ENCODE data around the gene TBC1D17.

Gene TBC1D17

DNA sequence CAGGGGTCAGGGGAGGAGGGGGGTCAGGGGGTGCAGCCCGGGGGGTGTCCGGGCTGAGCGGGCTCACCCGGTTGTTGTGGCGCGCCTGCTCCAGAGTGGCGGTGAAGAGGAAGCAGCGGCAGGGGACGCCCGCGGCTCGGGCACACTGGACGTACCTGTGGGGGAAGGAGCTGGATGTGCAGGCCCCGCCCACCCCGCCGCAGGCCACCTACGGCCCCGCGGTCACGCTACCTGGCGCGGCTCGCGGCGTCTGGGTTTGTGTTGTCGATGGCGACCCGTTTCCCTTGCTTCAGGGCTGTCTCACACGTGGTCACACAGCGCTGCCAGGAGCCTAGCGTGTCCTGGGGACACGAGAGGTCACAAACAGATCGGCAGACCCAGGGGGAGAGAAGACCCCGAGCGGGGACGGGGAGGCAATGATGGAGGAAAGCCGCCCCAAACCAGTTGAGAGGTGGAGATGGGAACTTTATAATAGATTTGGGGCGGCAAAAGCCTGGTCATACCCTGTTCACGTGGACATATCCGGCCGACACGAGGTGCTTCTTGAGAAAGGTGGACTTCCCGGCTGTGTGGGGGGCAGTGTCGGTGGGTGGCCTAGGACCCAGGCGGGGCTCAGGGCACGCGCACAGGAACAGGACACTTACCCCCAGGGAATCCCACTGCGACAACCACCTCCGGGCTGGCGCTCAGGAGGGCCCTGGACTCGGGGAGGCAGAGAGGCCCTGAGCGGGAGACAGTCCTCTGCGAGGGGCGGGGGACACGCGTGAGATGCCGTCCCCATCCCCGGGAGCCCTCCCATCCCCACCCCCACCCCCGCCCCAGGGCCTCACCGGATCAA lies 15.7 kb upstream of the TBC1D17 start:
- DNase-seq (ENCODE audit: low spot score), result no peak

- no peak for DNase-seq (ENCODE audit: low spot score)
Measured at GRCh38 chr19:49862391-49863253, 14.9 kb upstream of the TBC1D17 start.

DNA sequence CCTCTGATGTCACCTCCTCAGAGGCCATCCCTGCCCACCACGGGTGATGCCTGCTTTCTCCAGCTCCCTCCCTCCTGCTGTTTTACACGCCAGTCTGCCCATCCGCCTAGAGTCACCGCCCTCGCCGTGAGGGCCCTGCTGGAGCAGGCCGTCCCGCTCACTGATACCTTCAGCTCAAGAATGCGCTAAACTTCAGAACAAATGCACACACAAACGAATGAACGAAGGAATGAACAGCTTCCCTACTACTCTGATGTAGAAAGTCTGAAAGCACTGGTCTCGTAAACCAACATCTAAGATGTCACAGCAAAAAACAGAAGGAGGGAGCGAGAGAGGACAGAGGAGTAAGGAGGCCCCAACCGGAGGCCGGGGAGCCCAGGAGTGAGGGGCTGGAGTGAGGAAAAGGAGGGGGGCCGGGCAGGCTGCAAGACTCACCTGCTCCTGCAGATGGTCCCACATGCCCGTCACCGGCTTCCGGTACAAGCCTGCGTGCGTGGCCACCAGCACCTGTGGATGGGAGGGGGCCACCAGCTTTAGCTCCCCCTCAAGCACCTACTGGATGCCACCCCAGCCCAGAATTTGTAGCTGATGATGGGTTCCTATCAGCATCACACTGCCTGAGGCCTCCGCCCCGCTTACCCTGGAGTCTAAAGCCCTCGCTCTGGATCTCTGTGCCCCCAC lies 14.1 kb upstream of the TBC1D17 start:
- no peak for DNase-seq (ENCODE audit: low spot score)

GRCh38 chr19:49863935-49864320 lies 13.6 kb upstream of the TBC1D17 start:
- no peak for DNase-seq (ENCODE audit: low spot score)

DNA sequence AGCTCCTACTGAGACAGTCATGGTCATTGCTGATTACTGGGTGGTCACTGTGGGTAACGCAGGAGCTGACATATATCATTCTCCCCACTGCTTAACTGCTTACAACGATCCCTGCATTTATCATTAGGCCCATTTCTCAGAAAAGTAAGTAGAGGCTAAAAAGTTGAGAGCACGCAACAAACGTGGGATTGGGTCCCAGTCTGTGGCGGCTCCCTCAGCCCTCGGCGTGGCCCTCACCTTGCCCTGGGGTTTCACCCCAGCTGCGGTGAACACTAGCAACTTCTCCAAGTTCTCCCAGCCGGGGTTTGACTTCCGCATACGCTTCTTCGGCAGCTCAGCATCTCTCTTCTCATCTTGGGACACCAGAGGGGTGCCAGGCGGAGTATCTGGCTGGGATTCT lies 12.6 kb upstream of the TBC1D17 start:
- DNase-seq (ENCODE audit: low spot score), result no peak

DNA sequence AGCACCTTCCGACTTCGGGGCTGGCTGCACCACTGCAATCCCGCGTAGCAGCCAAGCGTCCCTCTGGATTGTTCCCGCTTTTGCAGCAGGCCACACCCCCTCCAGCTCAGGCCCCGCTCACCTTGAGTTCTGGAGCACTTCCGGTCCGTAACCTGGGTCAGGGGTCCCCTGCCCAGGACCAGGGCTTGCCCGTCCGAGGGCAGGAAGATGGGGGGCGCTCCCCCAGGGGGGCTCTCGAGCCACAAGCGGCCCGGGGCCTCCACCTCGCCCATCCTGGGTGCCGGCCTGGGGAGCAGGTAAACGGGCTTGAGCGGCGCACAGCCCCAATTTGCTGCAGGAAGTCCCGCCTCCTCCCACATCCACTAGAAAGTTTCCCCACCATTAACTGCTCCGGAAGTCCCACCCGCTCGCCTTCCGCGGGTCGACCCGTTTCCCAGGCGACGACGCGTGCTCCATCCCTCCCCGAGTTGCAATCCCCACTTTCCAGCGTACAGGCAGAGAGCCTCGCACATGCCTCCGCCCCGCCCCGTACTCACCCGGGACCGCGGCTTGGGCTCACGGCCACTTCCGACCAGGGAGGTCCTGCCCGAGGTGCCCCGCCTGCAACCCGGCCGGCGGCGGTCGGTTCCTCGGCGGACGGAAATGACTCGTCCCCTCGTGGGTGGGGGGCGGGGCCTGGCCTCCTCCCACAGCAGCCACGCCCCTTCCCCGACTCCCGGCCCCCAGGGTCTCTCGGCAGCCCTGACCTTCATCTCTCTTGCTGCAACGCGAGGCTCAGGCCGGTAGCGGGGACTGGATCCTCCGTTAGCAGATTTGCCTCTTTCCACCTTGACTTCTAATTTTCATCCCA lies 10.3 kb upstream of the TBC1D17 start, which contains the start of gene PNKP:
Gene PNKP, minus strand, starts transcription at position 644 of the 850 bp plus-strand sequence. Its CDS starts 372 bp downstream, at position 272.
- DNase-seq (ENCODE audit: low spot score), result peak; percentile 91

GRCh38 chr19:49869009-49869483 lies 8.5 kb upstream of the TBC1D17 start:
- no peak for DNase-seq (ENCODE audit: low spot score)

GRCh38 chr19:49869484-49870308 lies 7.8 kb upstream of the TBC1D17 start:
- DNase-seq (ENCODE audit: low spot score), result peak; percentile 100

DNA sequence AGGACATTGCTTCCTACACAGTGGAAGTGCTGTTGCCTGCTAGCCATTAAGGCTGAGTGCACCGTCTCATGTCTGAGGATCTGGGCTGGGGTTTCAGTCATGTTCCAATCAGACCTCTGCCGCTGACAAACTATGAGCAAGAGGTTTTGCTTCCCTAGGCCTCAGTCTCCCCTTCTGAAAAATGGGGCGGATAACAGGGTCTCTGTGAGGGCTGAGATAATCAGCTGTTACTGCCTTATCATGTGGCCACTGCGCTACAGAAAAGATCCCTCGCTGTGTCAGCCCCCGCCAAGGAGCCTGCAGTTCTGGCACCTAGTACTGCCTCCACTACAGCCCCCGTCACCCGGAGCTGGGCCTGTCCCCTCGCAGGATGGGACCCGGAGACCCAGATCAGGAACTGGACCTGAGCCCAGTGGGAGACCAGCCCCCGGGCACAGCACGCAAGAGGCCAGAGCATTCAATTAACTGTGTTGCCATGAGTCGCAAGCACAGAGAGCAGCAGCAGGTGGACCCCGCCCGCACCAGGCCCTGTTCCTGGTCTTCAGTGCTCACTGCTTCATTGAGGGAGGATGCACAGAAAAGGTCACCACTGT lies 7.1 kb upstream of the TBC1D17 start:
- no peak for DNase-seq (ENCODE audit: low spot score)

- no peak for DNase-seq (ENCODE audit: low spot score)
Measured at GRCh38 chr19:49871349-49871985, 6.0 kb upstream of the TBC1D17 start.

GRCh38 chr19:49872245-49873128 lies 5.0 kb upstream of the TBC1D17 start:
- no peak for DNase-seq (ENCODE audit: low spot score)

DNA sequence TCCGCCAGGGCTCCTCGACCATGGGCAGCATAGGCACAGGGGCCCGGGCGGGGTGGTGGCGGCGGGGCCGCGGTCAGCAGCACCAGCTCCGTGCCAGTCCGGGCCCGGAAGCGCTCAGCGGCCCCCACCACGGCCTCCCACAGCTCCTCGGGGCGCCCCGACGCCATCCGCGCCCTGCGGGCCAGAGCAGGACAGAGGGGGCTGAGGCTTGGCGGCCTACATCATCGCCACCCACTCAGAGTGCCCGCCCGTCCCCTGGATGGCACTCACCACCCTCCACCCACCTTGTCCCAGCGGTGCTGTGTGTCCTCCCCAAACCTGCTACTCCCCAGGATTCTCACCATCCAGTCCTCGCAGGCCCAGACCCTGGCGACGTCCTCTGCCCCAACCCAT lies 4.4 kb upstream of the TBC1D17 start:
- no peak for DNase-seq (ENCODE audit: low spot score)

- no peak for DNase-seq (ENCODE audit: low spot score)
Measured at GRCh38 chr19:49873834-49874233, 3.7 kb upstream of the TBC1D17 start.

DNA sequence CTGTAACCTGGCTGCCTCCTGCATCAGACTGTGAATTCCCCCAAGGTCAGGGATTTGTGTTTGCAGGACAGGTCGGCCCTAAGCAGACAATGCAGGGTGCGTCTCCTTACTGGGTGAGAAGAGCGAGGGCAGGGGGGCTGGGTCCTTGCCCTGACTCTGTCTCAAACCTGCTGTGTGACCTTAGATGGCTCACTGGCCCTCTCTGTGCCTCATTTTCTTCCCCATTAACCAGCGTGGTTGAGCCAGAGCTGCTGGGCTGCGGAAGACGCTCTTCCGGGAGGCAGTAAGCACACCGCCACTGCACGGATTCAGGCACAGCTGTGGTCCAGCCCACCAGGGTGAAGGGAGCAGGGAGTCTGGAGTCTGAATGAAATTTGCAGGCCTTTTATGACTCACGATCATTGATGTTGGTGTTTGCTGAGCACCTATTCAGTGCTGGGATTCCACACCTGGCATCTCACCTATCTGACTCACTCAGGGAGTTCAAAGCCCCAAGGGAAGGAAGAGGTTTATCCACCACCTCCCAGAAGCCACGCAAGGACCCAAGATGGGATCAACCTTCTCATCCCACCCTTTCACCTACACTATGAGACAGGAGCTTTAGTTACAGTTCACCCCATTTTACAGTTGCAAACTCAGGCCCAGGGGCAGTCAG lies 2.9 kb upstream of the TBC1D17 start:
- no peak for DNase-seq (ENCODE audit: low spot score)

DNA sequence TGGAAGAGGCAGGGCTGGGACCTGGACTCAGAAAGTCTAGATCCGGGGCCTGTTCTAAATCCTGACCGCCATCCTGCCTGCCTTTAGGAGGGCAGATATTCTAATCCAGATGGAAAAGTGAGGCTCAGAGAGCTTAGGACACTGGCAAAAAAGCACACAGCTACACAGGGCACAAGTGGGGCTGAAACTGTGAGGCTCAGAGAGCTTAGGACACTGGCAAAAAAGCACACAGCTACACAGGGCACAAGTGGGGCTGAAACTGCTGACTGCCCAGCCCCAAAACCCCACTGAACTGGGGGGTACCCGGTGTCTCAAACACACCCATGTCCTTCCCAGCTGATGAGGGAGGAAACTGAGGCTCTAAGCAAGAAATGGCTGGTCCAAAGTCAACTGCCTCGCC lies 2.3 kb upstream of the TBC1D17 start:
- DNase-seq (ENCODE audit: low spot score), result no peak

DNA sequence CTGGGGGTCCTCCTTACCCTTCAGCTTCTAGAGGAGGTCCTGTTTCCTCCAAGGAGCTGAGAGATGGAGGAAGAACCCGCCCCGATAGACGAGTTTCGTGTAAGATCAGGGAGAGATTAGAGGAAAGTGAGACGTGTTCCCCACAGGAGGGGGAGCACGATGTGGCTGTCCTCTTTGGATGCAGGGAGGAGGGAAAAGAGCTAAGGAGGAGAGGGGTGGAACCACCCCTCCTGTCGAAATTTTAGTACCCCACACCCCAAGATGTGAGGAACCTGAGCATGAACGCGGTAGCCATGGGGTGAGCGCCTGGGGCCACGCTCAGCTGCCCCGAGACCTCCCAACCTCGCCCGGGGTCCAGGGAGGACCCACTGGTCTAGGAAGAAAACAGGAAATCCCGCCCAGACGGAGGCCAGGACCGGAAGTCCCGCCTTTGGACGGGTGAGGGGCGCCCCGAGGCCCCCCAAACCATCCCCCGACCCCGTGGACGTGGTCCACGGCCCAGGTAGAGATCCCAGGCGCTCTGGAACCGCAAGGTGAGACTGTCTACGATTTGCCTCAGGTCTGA lies 1.6 kb upstream of the TBC1D17 start:
- DNase-seq (ENCODE audit: low spot score), result no peak

DNA sequence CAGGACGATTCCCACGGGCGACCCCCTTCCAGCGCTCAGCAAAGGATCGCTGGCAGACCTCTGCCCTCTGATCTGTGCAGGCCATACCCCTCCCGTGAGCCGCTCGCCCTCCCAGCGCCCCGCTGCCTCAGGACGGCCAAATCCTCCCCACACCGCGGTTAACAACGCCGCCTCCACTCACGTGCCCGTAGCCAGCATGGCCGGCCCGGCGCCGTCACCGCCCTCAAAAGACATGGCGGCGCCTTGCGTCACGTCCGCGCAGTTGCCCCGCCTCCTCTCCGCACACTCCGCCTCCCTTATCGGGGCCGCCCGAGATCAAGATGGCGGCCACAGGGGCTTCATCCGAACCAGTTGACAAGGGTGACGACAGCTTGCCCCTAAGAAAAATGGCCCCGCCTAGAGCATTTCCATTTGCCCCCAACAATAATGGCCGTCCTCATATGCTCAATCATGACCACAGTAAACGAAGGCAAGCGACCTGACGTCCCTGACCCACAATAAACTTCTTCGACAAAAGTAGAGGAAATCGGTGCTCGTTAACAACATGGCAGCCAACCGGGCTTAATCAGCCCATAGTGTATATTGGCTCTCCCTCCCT lies 981 bp upstream of the TBC1D17 start:
- peak; percentile 98 for DNase-seq (ENCODE audit: low spot score)

All from RKO (cell line).